Breast epithelium (tissue), 4 donors: ENCODE results near the gene FHOD3. TPM values are rescaled to one million over a fixed set of nuclear protein-coding genes. Genes with fewer than 3 reads are reported as not detected.
A peak's percentile ranks its signal among the peaks of the same experiment; 100 is the strongest.

Experiments
- DNase-seq, 2 donors: peaks; one replicate each; pipeline ENCODE4 v3.0.0-alpha.2; 2019; ENCODE audit warnings: low spot score in 2 of 2
- H3K27ac ChIP-seq, 2 donors: fragments of 200-600 bp; sonication (generic) in 1 of 2; one replicate each; pipeline ENCODE4 v1.5.1; 2016 to 2019; ENCODE audit warnings: mild to moderate bottlenecking in 1 of 2
- H3K27me3 ChIP-seq, 2 donors: fragments of 200-600 bp; sonication (generic) in 1 of 2; one replicate each; pipeline versions ENCODE4 v1.5.1 to v1.6.0; 2017 to 2019; ENCODE audit warnings: control low read depth in 1 of 2, mild to moderate bottlenecking in 1 of 2
- H3K36me3 ChIP-seq: fragments of 200-600 bp; one replicate; pipeline ENCODE4 v1.5.1; 2019
- H3K4me1 ChIP-seq, 2 donors: fragments of 200-600 bp; sonication (generic); one replicate each; pipeline ENCODE4 v1.5.1; 2016 to 2019; ENCODE audit warnings: control low read depth in 1 of 2
- H3K4me3 ChIP-seq, 3 donors: fragments of 200-600 bp; sonication (generic); 1 replicate in 2 of 3; 2 replicates in 1 of 3; pipeline ENCODE4 v1.5.1; 2016 to 2019; ENCODE audit warnings: mild to moderate bottlenecking in 3 of 3, moderate library complexity in 2 of 3
- H3K9me3 ChIP-seq, 2 donors: fragments of 200-600 bp; sonication (generic) in 1 of 2; one replicate each; pipeline ENCODE4 v1.5.1; 2016 to 2019; ENCODE audit warnings: control low read depth in 1 of 2
- POLR2A ChIP-seq: fragments of 450-650 bp; IDR thresholded peaks from one replicate; pipeline ENCODE4 v1.6.1; 2016; ENCODE audit warnings: antibody characterized with exemption, mild to moderate bottlenecking, moderate library complexity
- POLR2AphosphoS5 ChIP-seq, 3 donors: sonication (generic); formaldehyde crosslinking; IDR thresholded peaks; one replicate each; pipeline ENCODE4 v1.6.1; 2017; ENCODE audit warnings: antibody characterized with exemption in 3 of 3
- intact Hi-C: fragments of 100-400 bp; cut with DNase I; formaldehyde crosslinking; loops from one replicate; pipeline ENCODE4 v1.15.1; 2023; ENCODE audit warnings: low total_unique reads
- total RNA-seq, 3 donors: library from RNA; depleted of rRNA; stranded (reverse); fragments of >200 nt; gene quantifications; one replicate each; pipeline ENCODE4 v1.1.0, GENCODE V29; 2016
- TF ChIP-seq, protein P1 (sequence below), 3 donors: fragments of 450-650 bp; IDR thresholded peaks; one replicate each; pipeline ENCODE4 v1.5.1; 2016 to 2017; ENCODE audit warnings: antibody characterized with exemption in 3 of 3, mild to moderate bottlenecking in 3 of 3, moderate library complexity in 3 of 3

Gene FHOD3
- total RNA-seq, 3 donors from 2014 or later, result 1.9 to 13.1 (median 13.0) TPM

DNA sequence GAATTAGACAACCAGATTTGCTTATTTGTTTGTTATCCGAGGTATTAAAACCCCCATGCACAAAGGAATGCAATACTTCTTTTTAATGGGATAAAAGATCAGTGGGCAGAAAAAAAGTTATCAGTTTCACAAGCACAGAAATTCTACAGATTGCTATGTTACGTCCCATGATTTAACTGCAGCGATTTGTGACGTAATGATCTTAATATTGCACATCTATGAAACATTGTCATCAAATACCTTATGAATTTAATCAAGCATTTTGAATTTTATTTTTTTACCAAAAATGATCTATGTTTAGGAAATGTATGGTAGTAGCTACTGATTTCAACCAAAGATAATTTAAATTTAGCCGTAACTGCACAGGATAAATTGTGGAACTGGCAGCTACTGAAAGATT lies 138.9 kb downstream of the FHOD3 start:
- no peaks in the 10 kb centered on the region for H3K36me3 ChIP-seq
- DNase-seq, result no peak
- peaks cover 0 to 8% of the 10 kb centered on the region in 2 donors for H3K4me1 ChIP-seq
- no peaks in the 10 kb centered on the region for H3K27me3 ChIP-seq
- TF ChIP-seq POLR2AphosphoS5 (IDR thresholded peaks at IDR 0.05) (no peak), POLR2A (no peak)
- TF ChIP-seq, protein P1, sequence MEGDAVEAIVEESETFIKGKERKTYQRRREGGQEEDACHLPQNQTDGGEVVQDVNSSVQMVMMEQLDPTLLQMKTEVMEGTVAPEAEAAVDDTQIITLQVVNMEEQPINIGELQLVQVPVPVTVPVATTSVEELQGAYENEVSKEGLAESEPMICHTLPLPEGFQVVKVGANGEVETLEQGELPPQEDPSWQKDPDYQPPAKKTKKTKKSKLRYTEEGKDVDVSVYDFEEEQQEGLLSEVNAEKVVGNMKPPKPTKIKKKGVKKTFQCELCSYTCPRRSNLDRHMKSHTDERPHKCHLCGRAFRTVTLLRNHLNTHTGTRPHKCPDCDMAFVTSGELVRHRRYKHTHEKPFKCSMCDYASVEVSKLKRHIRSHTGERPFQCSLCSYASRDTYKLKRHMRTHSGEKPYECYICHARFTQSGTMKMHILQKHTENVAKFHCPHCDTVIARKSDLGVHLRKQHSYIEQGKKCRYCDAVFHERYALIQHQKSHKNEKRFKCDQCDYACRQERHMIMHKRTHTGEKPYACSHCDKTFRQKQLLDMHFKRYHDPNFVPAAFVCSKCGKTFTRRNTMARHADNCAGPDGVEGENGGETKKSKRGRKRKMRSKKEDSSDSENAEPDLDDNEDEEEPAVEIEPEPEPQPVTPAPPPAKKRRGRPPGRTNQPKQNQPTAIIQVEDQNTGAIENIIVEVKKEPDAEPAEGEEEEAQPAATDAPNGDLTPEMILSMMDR (IDR thresholded peaks at IDR 0.05), result no peak
- intact Hi-C loops, result no loop called here
- no peaks in the 10 kb centered on the region for H3K9me3 ChIP-seq
- H3K27ac ChIP-seq, result no peak overlapping the region
- no peak overlapping the region for H3K4me3 ChIP-seq

DNA sequence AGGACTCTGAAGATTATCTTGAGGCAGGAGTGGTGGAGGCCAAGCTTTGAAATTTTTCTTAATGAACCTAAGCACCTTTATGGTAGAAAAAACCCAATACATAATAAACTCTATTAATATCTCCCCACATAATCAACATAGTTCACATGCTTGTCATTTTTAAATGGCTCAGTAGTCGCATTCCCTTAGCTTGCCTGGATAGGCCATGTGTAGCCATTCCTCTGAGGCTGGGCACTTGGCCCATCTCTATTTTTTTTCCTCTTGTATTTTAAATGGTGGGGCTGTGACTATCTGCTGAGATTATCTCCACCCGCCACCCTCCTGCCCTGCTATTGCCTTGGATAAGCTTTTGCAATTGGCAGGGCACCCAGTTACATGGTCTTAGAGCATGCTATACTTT lies 143.1 kb downstream of the FHOD3 start:
- TF ChIP-seq POLR2A (no peak), POLR2AphosphoS5 (IDR thresholded peaks at IDR 0.05) (no peak)
- TF ChIP-seq, protein P1 (IDR thresholded peaks at IDR 0.05), result no peak
- no peak for DNase-seq
- Histone ChIP-seq H3K27ac (peak overlapping the region; percentile 69 to 85), H3K4me3 (no peak overlapping the region), H3K9me3 (no peaks in the 10 kb centered on the region), H3K27me3 (no peaks in the 10 kb centered on the region), H3K36me3 (no peaks in the 10 kb centered on the region), H3K4me1 (peaks cover 0 to 11% of the 10 kb centered on the region in 2 donors)
- intact Hi-C loops, result no loop called here

DNA sequence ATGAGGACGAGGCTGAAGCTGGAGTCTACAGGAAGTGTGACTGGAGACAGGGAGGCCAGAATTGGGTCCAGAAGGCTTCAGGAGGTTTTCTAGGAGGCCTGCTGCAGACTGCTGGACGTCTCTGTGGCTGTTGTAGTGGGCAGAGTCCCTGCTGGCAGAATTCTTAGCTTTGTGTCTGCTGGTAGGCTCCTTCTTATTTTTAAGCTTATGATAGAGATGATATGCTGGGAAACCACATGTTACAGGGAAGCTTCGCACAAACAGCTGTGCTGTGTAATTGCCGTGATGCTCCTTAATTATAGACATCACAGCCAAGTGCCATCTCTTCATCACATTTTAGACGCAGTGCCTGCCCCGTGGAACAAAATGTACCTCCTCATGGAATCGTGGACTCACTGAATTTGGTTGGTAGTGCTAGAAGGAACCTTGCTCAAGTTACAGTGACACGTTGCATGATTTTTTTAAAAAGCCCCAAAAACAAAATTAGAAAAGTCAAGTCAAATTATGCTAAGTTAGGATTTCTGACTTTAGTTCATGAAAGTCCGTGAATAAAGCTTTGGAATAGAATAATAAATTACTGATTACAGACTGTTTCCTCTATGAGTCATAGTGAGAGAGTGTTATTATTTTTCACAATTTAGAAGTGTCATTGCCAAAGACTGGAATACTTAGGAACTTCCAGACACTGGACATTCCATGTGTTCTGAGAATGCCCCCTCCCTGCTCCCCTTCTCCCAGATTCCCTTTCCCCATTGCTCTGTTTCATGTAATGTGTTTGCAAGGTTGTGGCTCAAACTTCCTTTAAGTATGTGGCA lies 144.1 kb downstream of the FHOD3 start:
- intact Hi-C loops, result no loop called here
- H3K4me1 ChIP-seq, result peaks cover 0 to 11% of the 10 kb centered on the region in 2 donors
- H3K27ac ChIP-seq, result peak overlapping the region; percentile 69 to 82
- H3K4me3 ChIP-seq, result no peak overlapping the region
- H3K36me3 ChIP-seq, result no peaks in the 10 kb centered on the region
- H3K27me3 ChIP-seq, result no peaks in the 10 kb centered on the region
- no peaks in the 10 kb centered on the region for H3K9me3 ChIP-seq
- TF ChIP-seq POLR2A, result no peak
- TF ChIP-seq, protein P1 (IDR thresholded peaks at IDR 0.05), result no peak
- TF ChIP-seq POLR2AphosphoS5 (IDR thresholded peaks at IDR 0.05), result no peak
- no peak for DNase-seq

DNA sequence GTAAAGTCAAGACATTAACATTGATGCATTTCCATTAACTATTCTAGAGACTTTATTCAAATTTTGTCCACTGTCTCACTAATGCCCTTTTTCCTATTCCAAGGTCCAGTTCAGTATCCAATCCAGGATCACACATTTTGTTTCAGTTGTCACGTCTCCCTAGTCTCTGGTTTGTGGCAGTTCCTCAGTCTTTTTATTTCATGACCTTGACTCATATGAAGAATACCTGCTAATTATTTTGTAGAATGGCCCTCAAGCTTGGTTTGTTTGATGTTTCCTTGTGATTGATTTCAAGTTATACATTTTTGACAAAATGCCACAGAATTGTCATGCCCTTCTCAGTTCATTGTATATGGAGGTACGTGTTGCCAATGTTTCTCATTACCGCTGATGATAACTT lies 145.2 kb downstream of the FHOD3 start:
- intact Hi-C loops, result no loop called here
- no peak overlapping the region for H3K4me3 ChIP-seq
- no peak for DNase-seq
- H3K36me3 ChIP-seq, result no peaks in the 10 kb centered on the region
- no peak overlapping the region for H3K27ac ChIP-seq
- no peaks in the 10 kb centered on the region for H3K9me3 ChIP-seq
- peaks cover 0 to 11% of the 10 kb centered on the region in 2 donors for H3K4me1 ChIP-seq
- H3K27me3 ChIP-seq, result no peaks in the 10 kb centered on the region
- TF ChIP-seq, protein P1 (IDR thresholded peaks at IDR 0.05), result no peak
- no peak for TF ChIP-seq POLR2A
- no peak for TF ChIP-seq POLR2AphosphoS5 (IDR thresholded peaks at IDR 0.05)

DNA sequence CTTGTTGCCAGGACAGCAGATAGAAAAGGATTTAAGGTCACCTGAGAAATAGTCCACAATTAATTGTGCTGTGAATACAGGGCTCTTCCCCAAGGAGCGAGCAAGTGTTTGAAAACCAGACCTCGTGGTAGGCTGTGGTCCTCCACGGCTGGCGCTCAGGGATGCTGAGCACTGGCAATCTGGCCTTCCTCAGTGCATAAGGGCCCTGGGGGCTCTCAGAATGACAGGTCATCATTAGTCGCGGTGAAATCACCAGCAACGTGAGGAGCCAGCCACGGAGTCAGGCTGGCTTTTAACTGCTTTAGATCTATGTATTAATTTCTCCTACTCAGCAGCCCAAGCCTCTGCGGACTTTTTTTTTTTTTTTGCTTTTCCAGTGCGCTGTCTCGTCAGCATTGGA lies 148.5 kb downstream of the FHOD3 start:
- no peak overlapping the region for H3K27ac ChIP-seq
- no peak for TF ChIP-seq POLR2A
- TF ChIP-seq, protein P1 (IDR thresholded peaks at IDR 0.05), result no peak
- no peak for TF ChIP-seq POLR2AphosphoS5 (IDR thresholded peaks at IDR 0.05)
- no peaks in the 10 kb centered on the region for H3K9me3 ChIP-seq
- H3K4me1 ChIP-seq, result peaks cover 0 to 6% of the 10 kb centered on the region in 2 donors
- H3K27me3 ChIP-seq, result no peaks in the 10 kb centered on the region
- DNase-seq, result no peak
- H3K4me3 ChIP-seq, result no peak overlapping the region
- H3K36me3 ChIP-seq, result no peaks in the 10 kb centered on the region
- intact Hi-C loops, result no loop called here
